ENCODE results near the gene PHC2.

The PHC2 gene

GRCh38 chr1:33373606-33374005 is 57.3 kb downstream of the PHC2 start:
- no peak overlapping the region for H3K27ac ChIP-seq (ENCODE audit: low read length)
- H3K4me3 ChIP-seq (ENCODE audit: low read depth in 1 of 2, low read length in 2 of 2): no peak overlapping the region

GRCh38 chr1:33372677-33373076 is 58.2 kb downstream of the PHC2 start:
- H3K4me1 ChIP-seq (ENCODE audit: control insufficient read depth in 1 of 2, insufficient read depth in 2 of 2, low read length in 2 of 2): peaks cover 5 to 20% of the 10 kb centered on the region in 2 donors
- H3K27ac ChIP-seq (ENCODE audit: low read length): no peak overlapping the region
- no peaks in the 10 kb centered on the region for H3K27me3 ChIP-seq (ENCODE audit: low read depth, low read length)
- H3K9me3 ChIP-seq (ENCODE audit: control insufficient read depth in 1 of 2, low read length in 2 of 2): no peaks in the 10 kb centered on the region
- H3K4me3 ChIP-seq (ENCODE audit: low read depth in 1 of 2, low read length in 2 of 2): no peak overlapping the region
- H3K36me3 ChIP-seq (ENCODE audit: control insufficient read depth in 1 of 2, insufficient read depth in 2 of 2, low read length in 2 of 2): no peaks in the 10 kb centered on the region

More at GRCh38 chr1:33373606-33374005, 57.3 kb downstream of the PHC2 start:
- no peaks in the 10 kb centered on the region for H3K27me3 ChIP-seq (ENCODE audit: low read depth, low read length)
- H3K36me3 ChIP-seq (ENCODE audit: control insufficient read depth in 1 of 2, insufficient read depth in 2 of 2, low read length in 2 of 2): no peaks in the 10 kb centered on the region
- no peaks in the 10 kb centered on the region for H3K9me3 ChIP-seq (ENCODE audit: control insufficient read depth in 1 of 2, low read length in 2 of 2)
- peaks cover 5 to 14% of the 10 kb centered on the region in 2 donors for H3K4me1 ChIP-seq (ENCODE audit: control insufficient read depth in 1 of 2, insufficient read depth in 2 of 2, low read length in 2 of 2)

- no peaks in the 10 kb centered on the region for H3K27me3 ChIP-seq (ENCODE audit: low read depth, low read length)
- H3K9me3 ChIP-seq (ENCODE audit: control insufficient read depth in 1 of 2, low read length in 2 of 2): no peaks in the 10 kb centered on the region
- H3K27ac ChIP-seq (ENCODE audit: low read length): no peak overlapping the region
- no peak overlapping the region for H3K4me3 ChIP-seq (ENCODE audit: low read depth in 1 of 2, low read length in 2 of 2)
- no peaks in the 10 kb centered on the region for H3K36me3 ChIP-seq (ENCODE audit: control insufficient read depth in 1 of 2, insufficient read depth in 2 of 2, low read length in 2 of 2)
- peaks cover 4 to 25% of the 10 kb centered on the region in 2 donors for H3K4me1 ChIP-seq (ENCODE audit: control insufficient read depth in 1 of 2, insufficient read depth in 2 of 2, low read length in 2 of 2)
Measured at GRCh38 chr1:33372162-33372561, 58.7 kb downstream of the PHC2 start.

GRCh38 chr1:33371334-33371733 is 59.6 kb downstream of the PHC2 start:
- Histone ChIP-seq H3K4me3 (ENCODE audit: low read depth in 1 of 2, low read length in 2 of 2) (no peak overlapping the region), H3K27ac (ENCODE audit: low read length) (no peak overlapping the region), H3K27me3 (ENCODE audit: low read depth, low read length) (no peaks in the 10 kb centered on the region), H3K36me3 (ENCODE audit: control insufficient read depth in 1 of 2, insufficient read depth in 2 of 2, low read length in 2 of 2) (no peaks in the 10 kb centered on the region), H3K4me1 (ENCODE audit: control insufficient read depth in 1 of 2, insufficient read depth in 2 of 2, low read length in 2 of 2) (peaks cover 0 to 34% of the 10 kb centered on the region in 2 donors), H3K9me3 (ENCODE audit: control insufficient read depth in 1 of 2, low read length in 2 of 2) (no peaks in the 10 kb centered on the region)

- Histone ChIP-seq H3K27me3 (ENCODE audit: low read depth, low read length) (no peaks in the 10 kb centered on the region), H3K4me3 (ENCODE audit: low read depth in 1 of 2, low read length in 2 of 2) (no peak overlapping the region), H3K4me1 (ENCODE audit: control insufficient read depth in 1 of 2, insufficient read depth in 2 of 2, low read length in 2 of 2) (peaks cover 0 to 37% of the 10 kb centered on the region in 2 donors), H3K27ac (ENCODE audit: low read length) (no peak overlapping the region), H3K9me3 (ENCODE audit: control insufficient read depth in 1 of 2, low read length in 2 of 2) (no peaks in the 10 kb centered on the region), H3K36me3 (ENCODE audit: control insufficient read depth in 1 of 2, insufficient read depth in 2 of 2, low read length in 2 of 2) (no peaks in the 10 kb centered on the region)
Measured at GRCh38 chr1:33370827-33371226, 60.1 kb downstream of the PHC2 start.

- no peaks in the 10 kb centered on the region for H3K27me3 ChIP-seq (ENCODE audit: low read depth, low read length)
- H3K9me3 ChIP-seq (ENCODE audit: control insufficient read depth in 1 of 2, low read length in 2 of 2): no peaks in the 10 kb centered on the region
- H3K27ac ChIP-seq (ENCODE audit: low read length): no peak overlapping the region
- no peaks in the 10 kb centered on the region for H3K36me3 ChIP-seq (ENCODE audit: control insufficient read depth in 1 of 2, insufficient read depth in 2 of 2, low read length in 2 of 2)
- H3K4me3 ChIP-seq (ENCODE audit: low read depth in 1 of 2, low read length in 2 of 2): no peak overlapping the region
- peaks cover 5 to 42% of the 10 kb centered on the region in 2 donors for H3K4me1 ChIP-seq (ENCODE audit: control insufficient read depth in 1 of 2, insufficient read depth in 2 of 2, low read length in 2 of 2)
Measured at GRCh38 chr1:33370301-33370700, 60.6 kb downstream of the PHC2 start.

- H3K4me3 ChIP-seq (ENCODE audit: low read depth in 1 of 2, low read length in 2 of 2): no peak overlapping the region
- no peaks in the 10 kb centered on the region for H3K9me3 ChIP-seq (ENCODE audit: control insufficient read depth in 1 of 2, low read length in 2 of 2)
- no peaks in the 10 kb centered on the region for H3K36me3 ChIP-seq (ENCODE audit: control insufficient read depth in 1 of 2, insufficient read depth in 2 of 2, low read length in 2 of 2)
- H3K4me1 ChIP-seq (ENCODE audit: control insufficient read depth in 1 of 2, insufficient read depth in 2 of 2, low read length in 2 of 2): peaks cover 10 to 42% of the 10 kb centered on the region in 2 donors
- H3K27ac ChIP-seq (ENCODE audit: low read length): no peak overlapping the region
- H3K27me3 ChIP-seq (ENCODE audit: low read depth, low read length): no peaks in the 10 kb centered on the region
Measured at GRCh38 chr1:33369764-33370163, 61.1 kb downstream of the PHC2 start.

GRCh38 chr1:33369081-33369480 is 61.8 kb downstream of the PHC2 start:
- Histone ChIP-seq H3K27me3 (ENCODE audit: low read depth, low read length) (no peaks in the 10 kb centered on the region), H3K4me3 (ENCODE audit: low read depth in 1 of 2, low read length in 2 of 2) (no peak overlapping the region), H3K36me3 (ENCODE audit: control insufficient read depth in 1 of 2, insufficient read depth in 2 of 2, low read length in 2 of 2) (no peaks in the 10 kb centered on the region), H3K9me3 (ENCODE audit: control insufficient read depth in 1 of 2, low read length in 2 of 2) (no peaks in the 10 kb centered on the region), H3K4me1 (ENCODE audit: control insufficient read depth in 1 of 2, insufficient read depth in 2 of 2, low read length in 2 of 2) (peaks cover 15 to 42% of the 10 kb centered on the region in 2 donors), H3K27ac (ENCODE audit: low read length) (no peak overlapping the region)

GRCh38 chr1:33368431-33368830 is 62.5 kb downstream of the PHC2 start:
- no peaks in the 10 kb centered on the region for H3K36me3 ChIP-seq (ENCODE audit: control insufficient read depth in 1 of 2, insufficient read depth in 2 of 2, low read length in 2 of 2)
- no peak overlapping the region for H3K27ac ChIP-seq (ENCODE audit: low read length)
- peaks cover 15 to 47% of the 10 kb centered on the region in 2 donors for H3K4me1 ChIP-seq (ENCODE audit: control insufficient read depth in 1 of 2, insufficient read depth in 2 of 2, low read length in 2 of 2)
- no peaks in the 10 kb centered on the region for H3K27me3 ChIP-seq (ENCODE audit: low read depth, low read length)
- H3K4me3 ChIP-seq (ENCODE audit: low read depth in 1 of 2, low read length in 2 of 2): no peak overlapping the region
- no peaks in the 10 kb centered on the region for H3K9me3 ChIP-seq (ENCODE audit: control insufficient read depth in 1 of 2, low read length in 2 of 2)

GRCh38 chr1:33367485-33368405 is 63.1 kb downstream of the PHC2 start:
- H3K9me3 ChIP-seq (ENCODE audit: control insufficient read depth in 1 of 2, low read length in 2 of 2): no peaks in the 10 kb centered on the region
- peaks cover 15 to 50% of the 10 kb centered on the region in 2 donors for H3K4me1 ChIP-seq (ENCODE audit: control insufficient read depth in 1 of 2, insufficient read depth in 2 of 2, low read length in 2 of 2)
- no peak overlapping the region for H3K27ac ChIP-seq (ENCODE audit: low read length)
- no peak overlapping the region for H3K4me3 ChIP-seq (ENCODE audit: low read depth in 1 of 2, low read length in 2 of 2)
- no peaks in the 10 kb centered on the region for H3K36me3 ChIP-seq (ENCODE audit: control insufficient read depth in 1 of 2, insufficient read depth in 2 of 2, low read length in 2 of 2)
- no peaks in the 10 kb centered on the region for H3K27me3 ChIP-seq (ENCODE audit: low read depth, low read length)

GRCh38 chr1:33366762-33367484 is 64.0 kb downstream of the PHC2 start:
- Histone ChIP-seq H3K9me3 (ENCODE audit: control insufficient read depth in 1 of 2, low read length in 2 of 2) (no peaks in the 10 kb centered on the region), H3K4me1 (ENCODE audit: control insufficient read depth in 1 of 2, insufficient read depth in 2 of 2, low read length in 2 of 2) (peaks cover 15 to 55% of the 10 kb centered on the region in 2 donors), H3K4me3 (ENCODE audit: low read depth in 1 of 2, low read length in 2 of 2) (no peak overlapping the region), H3K36me3 (ENCODE audit: control insufficient read depth in 1 of 2, insufficient read depth in 2 of 2, low read length in 2 of 2) (no peaks in the 10 kb centered on the region), H3K27ac (ENCODE audit: low read length) (no peak overlapping the region), H3K27me3 (ENCODE audit: low read depth, low read length) (no peaks in the 10 kb centered on the region)
